Adrenal gland (tissue), 12 donors: Measurements from ENCODE around the gene RTTN. TPM values are rescaled to one million over a fixed set of nuclear protein-coding genes. Genes with fewer than 3 reads are reported as not detected.
"Not testable (repeated sequence)": the region's sequence is repeated elsewhere in the genome, so short reads cannot be mapped to it uniquely, and the experiment has no call there.

Experiments used
- DNase-seq, 7 donors: peaks; one replicate each; pipeline ENCODE4 v3.0.0-alpha.2; 2019 to 2020
- H3K27ac ChIP-seq, 5 donors: fragments of 200-600 bp; sonication (generic) in 4 of 5; 1 replicate in 3 of 5; 2 replicates in 2 of 5; pipeline versions ENCODE4 v1.5.1 to v1.8.0; 2016 to 2020; ENCODE audit warnings: mild to moderate bottlenecking in 1 of 5
- H3K27me3 ChIP-seq: fragments of 200-600 bp; 2 replicates; pipeline ENCODE4 v1.8.0; 2021
- H3K36me3 ChIP-seq, 2 donors: fragments of 200-600 bp; replicated peaks in 1 of 2; 1 replicate in 1 of 2; 2 replicates in 1 of 2; pipeline versions ENCODE4 v1.5.1 to v1.8.0; 2018 to 2022
- H3K4me1 ChIP-seq, 2 donors: fragments of 200-600 bp; replicated peaks in 1 of 2; 1 replicate in 1 of 2; 2 replicates in 1 of 2; pipeline versions ENCODE4 v1.5.1 to v1.8.0; 2018 to 2021
- H3K4me3 ChIP-seq, 4 donors: fragments of 200-600 bp; sonication (generic) in 3 of 4; one replicate each; pipeline ENCODE4 v1.5.1; 2016 to 2018
- H3K9me3 ChIP-seq, 3 donors: fragments of 200-600 bp; sonication (generic) in 1 of 3; replicated peaks in 1 of 3; 1 replicate in 2 of 3; 2 replicates in 1 of 3; pipeline versions ENCODE4 v1.5.1 to v1.8.0; 2016 to 2021
- POLR2A ChIP-seq, 2 donors: fragments of 450-650 bp; IDR thresholded peaks; one replicate each; pipeline ENCODE4 v1.6.1; 2017; ENCODE audit warnings: antibody characterized with exemption in 2 of 2, mild to moderate bottlenecking in 2 of 2, moderate library complexity in 1 of 2
- WGBS, 4 donors: extraction: QIAGEN DNeasy Blood & Tissue Kit in 2 of 4; methylation state at CpG; one replicate each; pipeline versions ENCODE4 v1.1.5 to v1.1.7; 2013 to 2017; 5-methylcytosine and 5-hydroxymethylcytosine counted together
- intact Hi-C, 2 donors: fragments of 100-400 bp; cut with DNase I; formaldehyde crosslinking; loops; one replicate each; pipeline versions ENCODE4 v1.14.1 to v1.15.0; 2022 to 2023
- polyA plus RNA-seq, 3 donors: library from polyadenylated mRNA; stranded (reverse); fragments of 200-250 nt in 2 of 3; fragments of 350-450 nt in 1 of 3; fragmentation: Illumina TruSeq in 1 of 3; extraction: RNeasy Lipid Tissue Mini Kit (QIAGEN cat#74804) in 1 of 3; gene quantifications; one replicate each; pipeline ENCODE4 v1.2.3, GENCODE V29; 2013 to 2014
- total RNA-seq, 9 donors: library from RNA; depleted of rRNA in 4 of 9; stranded (reverse); fragments of >200 nt in 4 of 9; fragments of 120-200 nt in 1 of 9; fragmentation: NEBNext Ultra II Directional in 1 of 9; extraction: Animal tissue kit (Norgen Biotek cat#: 25700) in 1 of 9; gene quantifications; one replicate each; pipeline versions ENCODE4 v1.1.0 to v1.2.4, GENCODE V29; 2013 to 2023
- TF ChIP-seq, protein P1 (sequence below), 6 experiments: fragments of 450-650 bp in 4 of 6; fragments of 200-600 bp in 2 of 6; sonication (generic) in 1 of 6; IDR thresholded peaks; 1 replicate in 5 of 6; 2 replicates in 1 of 6; pipeline versions ENCODE4 v1.5.1 to v1.8.0; 2016 to 2021; ENCODE audit warnings: antibody characterized with exemption in 6 of 6, mild to moderate bottlenecking in 2 of 6, moderate library complexity in 1 of 6
- donor health status: healthy with polysubstance abuse.
- donor health status: Bipolar disorder and iron deficiency.
- donor health status: DM: yes; HTN: yes; CAD: no.
- donor health status: DM: no; HTN: no; CAD: no.
- donor health status: DM: no; HTN: no; CAD: no.
- donor health status: DM: yes; HTN: yes; CAD: no.

RTTN gene
- total and polyA plus RNA-seq, 12 donors: 4.0 to 22.5 (median 7.5) TPM

DNA sequence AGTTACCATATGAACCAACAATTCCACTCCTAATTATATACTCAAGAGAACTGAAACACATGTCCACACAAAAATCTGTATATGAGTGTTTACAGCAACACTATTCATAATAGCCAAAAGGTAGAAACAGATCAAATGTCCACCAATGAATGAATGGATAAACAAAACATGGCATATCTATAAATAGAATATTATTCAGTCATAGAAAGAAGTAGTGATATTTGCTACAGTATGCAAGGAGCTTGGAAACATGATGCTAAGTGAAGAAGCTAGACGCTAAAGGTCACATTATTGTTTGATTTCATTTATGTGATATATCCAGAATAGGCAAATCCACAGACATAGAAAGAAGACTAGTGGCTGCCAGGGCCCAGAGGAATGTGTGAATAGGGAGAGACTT is 92.0 kb downstream of the RTTN start:
- H3K9me3 ChIP-seq: peaks cover 0 to 2% (median 0%) of the 10 kb centered on the region in 3 donors
- intact Hi-C loops: no loop called here
- H3K4me1 ChIP-seq: no peaks in the 10 kb centered on the region
- no peak for DNase-seq
- H3K4me3 ChIP-seq: no peak overlapping the region
- TF ChIP-seq, protein P1, sequence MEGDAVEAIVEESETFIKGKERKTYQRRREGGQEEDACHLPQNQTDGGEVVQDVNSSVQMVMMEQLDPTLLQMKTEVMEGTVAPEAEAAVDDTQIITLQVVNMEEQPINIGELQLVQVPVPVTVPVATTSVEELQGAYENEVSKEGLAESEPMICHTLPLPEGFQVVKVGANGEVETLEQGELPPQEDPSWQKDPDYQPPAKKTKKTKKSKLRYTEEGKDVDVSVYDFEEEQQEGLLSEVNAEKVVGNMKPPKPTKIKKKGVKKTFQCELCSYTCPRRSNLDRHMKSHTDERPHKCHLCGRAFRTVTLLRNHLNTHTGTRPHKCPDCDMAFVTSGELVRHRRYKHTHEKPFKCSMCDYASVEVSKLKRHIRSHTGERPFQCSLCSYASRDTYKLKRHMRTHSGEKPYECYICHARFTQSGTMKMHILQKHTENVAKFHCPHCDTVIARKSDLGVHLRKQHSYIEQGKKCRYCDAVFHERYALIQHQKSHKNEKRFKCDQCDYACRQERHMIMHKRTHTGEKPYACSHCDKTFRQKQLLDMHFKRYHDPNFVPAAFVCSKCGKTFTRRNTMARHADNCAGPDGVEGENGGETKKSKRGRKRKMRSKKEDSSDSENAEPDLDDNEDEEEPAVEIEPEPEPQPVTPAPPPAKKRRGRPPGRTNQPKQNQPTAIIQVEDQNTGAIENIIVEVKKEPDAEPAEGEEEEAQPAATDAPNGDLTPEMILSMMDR (IDR thresholded peaks at IDR 0.05): no peak
- TF ChIP-seq POLR2A (IDR thresholded peaks at IDR 0.05): no peak
- H3K36me3 ChIP-seq: no peaks in the 10 kb centered on the region
- 94 to 100% (median 99%) methylated on average over 1 of the region's 1 CpG for WGBS, 4 donors
- no peak overlapping the region for H3K27ac ChIP-seq
- no peaks in the 10 kb centered on the region for H3K27me3 ChIP-seq

DNA sequence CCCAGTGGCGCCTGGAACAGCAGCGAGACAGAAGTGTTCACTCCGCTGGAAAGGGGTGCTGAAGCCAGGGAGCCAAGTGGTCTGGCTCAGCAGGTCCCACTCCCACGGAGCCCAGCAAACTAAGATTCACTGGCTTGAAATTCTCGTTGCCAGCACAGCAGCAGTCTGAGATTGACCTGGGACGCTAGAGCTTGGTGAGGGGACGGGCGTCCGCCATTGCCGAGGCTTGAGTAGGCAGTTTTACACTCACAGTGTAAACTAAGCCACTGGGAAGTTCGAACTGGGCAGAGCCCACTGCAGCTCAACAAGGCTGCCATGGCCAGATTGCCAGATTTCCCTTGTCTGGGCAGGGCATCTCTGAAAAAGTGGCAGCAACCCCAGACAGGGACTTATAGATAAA is 94.8 kb downstream of the RTTN start:
- H3K36me3 ChIP-seq: no peaks in the 10 kb centered on the region
- intact Hi-C loops: no loop called here
- 94 to 99% (median 98%) methylated on average over 10 to 11 of the region's 11 CpGs for WGBS, 4 donors

DNA sequence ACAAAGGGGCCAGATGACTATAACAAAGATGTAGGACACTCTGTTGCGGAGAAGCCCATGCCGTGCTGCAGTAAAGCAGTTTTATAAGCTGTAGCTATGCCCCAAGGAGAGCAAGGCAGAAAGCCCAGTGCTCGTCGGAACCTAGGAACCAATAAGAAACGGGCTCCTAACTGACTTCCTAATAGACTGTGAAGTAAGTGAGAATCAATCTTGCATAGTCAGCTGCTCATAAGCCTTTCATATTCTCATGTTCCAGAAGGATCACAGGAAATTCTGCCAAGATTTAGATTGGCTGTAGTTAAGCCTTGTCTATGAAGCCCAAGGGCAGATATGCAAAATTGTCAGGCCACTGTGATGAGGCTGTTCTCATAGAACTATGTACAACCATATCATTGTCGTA is 98.4 kb downstream of the RTTN start:
- H3K9me3 ChIP-seq: peaks cover 0 to 4% (median 0%) of the 10 kb centered on the region in 3 donors
- 79 to 95% (median 91%) methylated on average over 6 of the region's 6 CpGs for WGBS, 4 donors

More for the DNA sequence above, 94.8 kb downstream of the RTTN start:
- H3K27ac ChIP-seq: no peak overlapping the region
- no peaks in the 10 kb centered on the region for H3K4me1 ChIP-seq
- peaks cover 0 to 4% (median 0%) of the 10 kb centered on the region in 3 donors for H3K9me3 ChIP-seq
- TF ChIP-seq POLR2A (IDR thresholded peaks at IDR 0.05): no peak
- TF ChIP-seq, protein P1 (IDR thresholded peaks at IDR 0.05): no peak
- no peak overlapping the region for H3K4me3 ChIP-seq
- no peak for DNase-seq
- no peaks in the 10 kb centered on the region for H3K27me3 ChIP-seq

DNA sequence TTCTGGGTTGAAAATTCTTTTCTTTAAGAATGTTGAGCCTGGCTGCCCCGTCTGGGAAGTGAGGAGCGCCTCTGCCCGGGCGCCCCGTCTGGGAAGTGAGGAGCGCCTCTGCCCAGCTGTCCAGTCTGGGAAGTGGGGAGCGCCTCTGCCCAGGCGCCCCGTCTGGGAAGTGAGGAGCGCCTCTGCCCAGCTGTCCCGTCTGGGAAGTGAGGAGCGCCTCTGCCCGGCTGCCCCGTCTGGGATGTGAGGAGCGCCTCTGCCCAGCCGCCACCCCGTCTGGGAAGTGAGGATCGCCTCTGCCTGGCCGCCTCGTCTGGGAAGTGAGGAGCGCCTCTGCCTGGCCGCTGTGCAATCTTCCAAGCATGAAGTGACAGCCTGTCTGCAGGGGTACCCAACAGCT is 102.6 kb downstream of the RTTN start:
- DNase-seq, H3K27me3 ChIP-seq, H3K27ac ChIP-seq, H3K4me1 ChIP-seq, H3K4me3 ChIP-seq, H3K36me3 ChIP-seq, intact Hi-C loops, H3K9me3 ChIP-seq: not testable (repeated sequence)
- 84 to 100% (median 93%) methylated on average over 7 to 22 of the region's 22 CpGs for WGBS, 4 donors

More for the DNA sequence above, 98.4 kb downstream of the RTTN start:
- Histone ChIP-seq H3K27me3 (no peaks in the 10 kb centered on the region), H3K27ac (no peak overlapping the region), H3K4me1 (no peaks in the 10 kb centered on the region), H3K4me3 (no peak overlapping the region), H3K36me3 (no peaks in the 10 kb centered on the region)
- DNase-seq: no peak
- TF ChIP-seq, protein P1 (IDR thresholded peaks at IDR 0.05): no peak
- no peak for TF ChIP-seq POLR2A (IDR thresholded peaks at IDR 0.05)
- intact Hi-C loops: no loop called here

DNA sequence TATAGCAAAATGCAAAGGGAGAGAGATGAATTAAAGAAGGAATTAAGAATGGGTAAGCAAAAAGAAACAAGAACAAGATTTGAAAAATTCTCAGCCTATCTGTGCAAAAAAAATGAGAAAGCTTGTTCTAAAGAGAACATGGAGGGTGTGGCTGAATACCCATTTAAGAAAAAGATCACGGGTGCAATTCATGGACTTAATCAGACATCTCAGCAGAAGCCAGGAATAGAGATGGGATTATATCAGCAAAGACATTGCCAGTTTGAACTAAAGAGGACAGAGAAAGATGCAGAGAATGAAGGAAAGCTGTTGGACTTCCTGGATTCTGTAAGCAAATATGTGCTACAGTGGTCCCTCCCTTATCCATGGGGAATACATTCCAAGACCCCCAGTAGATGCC is 115.6 kb downstream of the RTTN start:
- no peak for DNase-seq
- no peaks in the 10 kb centered on the region for H3K36me3 ChIP-seq
- no peaks in the 10 kb centered on the region for H3K9me3 ChIP-seq
- H3K4me1 ChIP-seq: no peaks in the 10 kb centered on the region
- H3K4me3 ChIP-seq: no peak overlapping the region
- intact Hi-C loops: no loop called here
- no peak overlapping the region for H3K27ac ChIP-seq
- TF ChIP-seq, protein P1 (IDR thresholded peaks at IDR 0.05): no peak
- no peak for TF ChIP-seq POLR2A (IDR thresholded peaks at IDR 0.05)
- WGBS, 4 donors: 91 to 92% (median 91%) methylated on average over 1 of the region's 1 CpG
- H3K27me3 ChIP-seq: no peaks in the 10 kb centered on the region
